ENCODE results near the gene ANKRD12. TPM values are rescaled to one million over a fixed set of nuclear protein-coding genes. Genes with fewer than 3 reads are reported as not detected.

ANKRD12 gene
- total and polyA plus RNA-seq, 4 donors = 2.7 to 59.7 (median 17.3) TPM

DNA sequence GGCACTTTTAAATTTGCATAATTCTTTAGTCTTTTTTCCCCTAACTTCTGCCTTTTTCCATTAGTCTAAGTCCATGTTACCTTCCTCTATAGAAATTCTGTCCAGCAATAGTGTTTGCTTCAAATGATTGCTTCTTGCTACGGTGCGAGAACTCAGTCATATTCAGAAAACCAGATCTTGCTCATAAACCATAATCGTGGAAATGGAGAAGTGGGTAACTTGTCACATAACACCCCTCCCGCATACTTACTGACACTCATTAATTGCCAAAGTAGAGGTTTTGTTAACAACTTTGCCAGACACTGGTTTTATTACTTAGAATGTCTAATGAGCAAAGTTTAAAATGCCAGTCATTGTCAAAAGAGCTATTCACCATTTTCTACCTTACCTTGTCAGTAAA lies 103.7 kb downstream of the ANKRD12 start:
- Histone ChIP-seq H3K27me3 (ENCODE audit: control insufficient read depth in 4 of 4, insufficient read depth in 4 of 4, low read length in 3 of 4) (no peaks in the 10 kb centered on the region), H3K36me3 (ENCODE audit: control insufficient read depth in 4 of 4, insufficient read depth in 3 of 4, low read depth in 1 of 4, low read length in 3 of 4) (peaks cover 4 to 26% (median 6%) of the 10 kb centered on the region in 4 donors)

DNA sequence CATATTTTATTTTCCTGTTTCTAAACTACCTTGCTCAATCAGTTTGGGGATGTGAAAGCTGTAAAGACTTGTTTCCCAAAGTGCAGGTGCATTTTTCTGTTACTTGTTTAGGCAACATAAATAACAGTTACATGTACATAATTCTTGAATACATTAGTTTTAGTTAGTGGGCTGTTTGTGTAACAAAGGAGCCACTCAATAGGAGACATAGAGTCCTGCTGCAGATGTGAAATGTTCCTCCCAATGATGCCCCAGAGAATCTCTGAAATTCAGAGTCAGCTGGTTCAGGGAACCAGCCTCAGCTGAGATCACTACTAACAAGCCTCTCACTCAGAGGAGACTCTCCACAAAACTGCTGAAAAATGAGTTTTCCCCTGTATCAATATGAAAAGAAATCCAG lies 106.4 kb downstream of the ANKRD12 start:
- TF ChIP-seq HNF4A (conservative IDR thresholded peaks at IDR 0.05) (no peak), HNF4G (IDR thresholded peaks at IDR 0.05) (no peak), TAF1 (conservative IDR thresholded peaks at IDR 0.05) (no peak), RXRA (IDR thresholded peaks at IDR 0.05) (no peak), SP1 (IDR thresholded peaks at IDR 0.05) (no peak), JUND (IDR thresholded peaks at IDR 0.05) (no peak), NR2F2 (IDR thresholded peaks at IDR 0.05) (no peak), FOXA2 (IDR thresholded peaks at IDR 0.05) (no peak), GABPA (IDR thresholded peaks at IDR 0.05 in 1 of 2, conservative IDR thresholded peaks at IDR 0.05 in 1 of 2) (no peak)
- TF ChIP-seq, protein P1, sequence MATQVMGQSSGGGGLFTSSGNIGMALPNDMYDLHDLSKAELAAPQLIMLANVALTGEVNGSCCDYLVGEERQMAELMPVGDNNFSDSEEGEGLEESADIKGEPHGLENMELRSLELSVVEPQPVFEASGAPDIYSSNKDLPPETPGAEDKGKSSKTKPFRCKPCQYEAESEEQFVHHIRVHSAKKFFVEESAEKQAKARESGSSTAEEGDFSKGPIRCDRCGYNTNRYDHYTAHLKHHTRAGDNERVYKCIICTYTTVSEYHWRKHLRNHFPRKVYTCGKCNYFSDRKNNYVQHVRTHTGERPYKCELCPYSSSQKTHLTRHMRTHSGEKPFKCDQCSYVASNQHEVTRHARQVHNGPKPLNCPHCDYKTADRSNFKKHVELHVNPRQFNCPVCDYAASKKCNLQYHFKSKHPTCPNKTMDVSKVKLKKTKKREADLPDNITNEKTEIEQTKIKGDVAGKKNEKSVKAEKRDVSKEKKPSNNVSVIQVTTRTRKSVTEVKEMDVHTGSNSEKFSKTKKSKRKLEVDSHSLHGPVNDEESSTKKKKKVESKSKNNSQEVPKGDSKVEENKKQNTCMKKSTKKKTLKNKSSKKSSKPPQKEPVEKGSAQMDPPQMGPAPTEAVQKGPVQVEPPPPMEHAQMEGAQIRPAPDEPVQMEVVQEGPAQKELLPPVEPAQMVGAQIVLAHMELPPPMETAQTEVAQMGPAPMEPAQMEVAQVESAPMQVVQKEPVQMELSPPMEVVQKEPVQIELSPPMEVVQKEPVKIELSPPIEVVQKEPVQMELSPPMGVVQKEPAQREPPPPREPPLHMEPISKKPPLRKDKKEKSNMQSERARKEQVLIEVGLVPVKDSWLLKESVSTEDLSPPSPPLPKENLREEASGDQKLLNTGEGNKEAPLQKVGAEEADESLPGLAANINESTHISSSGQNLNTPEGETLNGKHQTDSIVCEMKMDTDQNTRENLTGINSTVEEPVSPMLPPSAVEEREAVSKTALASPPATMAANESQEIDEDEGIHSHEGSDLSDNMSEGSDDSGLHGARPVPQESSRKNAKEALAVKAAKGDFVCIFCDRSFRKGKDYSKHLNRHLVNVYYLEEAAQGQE (IDR thresholded peaks at IDR 0.05) = no peak
- TF ChIP-seq, protein P2, sequence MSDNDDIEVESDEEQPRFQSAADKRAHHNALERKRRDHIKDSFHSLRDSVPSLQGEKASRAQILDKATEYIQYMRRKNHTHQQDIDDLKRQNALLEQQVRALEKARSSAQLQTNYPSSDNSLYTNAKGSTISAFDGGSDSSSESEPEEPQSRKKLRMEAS (IDR thresholded peaks at IDR 0.05) = no peak
- TF ChIP-seq, protein P3, sequence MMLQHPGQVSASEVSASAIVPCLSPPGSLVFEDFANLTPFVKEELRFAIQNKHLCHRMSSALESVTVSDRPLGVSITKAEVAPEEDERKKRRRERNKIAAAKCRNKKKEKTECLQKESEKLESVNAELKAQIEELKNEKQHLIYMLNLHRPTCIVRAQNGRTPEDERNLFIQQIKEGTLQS (IDR thresholded peaks at IDR 0.05) = no peak
- H3K27me3 ChIP-seq (ENCODE audit: control insufficient read depth in 4 of 4, insufficient read depth in 4 of 4, low read length in 3 of 4) = no peaks in the 10 kb centered on the region
- peaks cover 0 to 3% (median 0%) of the 10 kb centered on the region in 4 donors for H3K4me1 ChIP-seq (ENCODE audit: control insufficient read depth in 4 of 4, insufficient read depth in 4 of 4, low read length in 3 of 4)
- peaks cover 2 to 15% (median 5%) of the 10 kb centered on the region in 4 donors for H3K36me3 ChIP-seq (ENCODE audit: control insufficient read depth in 4 of 4, insufficient read depth in 3 of 4, low read depth in 1 of 4, low read length in 3 of 4)
- no peak for DNase-seq (ENCODE audit: low spot score)
- H3K9ac ChIP-seq (ENCODE audit: low read depth in 1 of 2, low read length in 2 of 2) = no peak overlapping the region
- H3K9me3 ChIP-seq (ENCODE audit: control insufficient read depth in 4 of 4, low read length in 3 of 4) = no peaks in the 10 kb centered on the region
- no peak overlapping the region for H3K27ac ChIP-seq (ENCODE audit: low read depth in 1 of 2, low read length in 2 of 2)
- H3K4me3 ChIP-seq (ENCODE audit: low read depth in 1 of 3, low read length in 3 of 3) = no peak overlapping the region

More for the DNA sequence above, 103.7 kb downstream of the ANKRD12 start:
- Histone ChIP-seq H3K4me1 (ENCODE audit: control insufficient read depth in 4 of 4, insufficient read depth in 4 of 4, low read length in 3 of 4) (peaks cover 0 to 3% (median 0%) of the 10 kb centered on the region in 4 donors), H3K4me3 (ENCODE audit: low read depth in 1 of 3, low read length in 3 of 3) (no peak overlapping the region), H3K9me3 (ENCODE audit: control insufficient read depth in 4 of 4, low read length in 3 of 4) (no peaks in the 10 kb centered on the region), H3K9ac (ENCODE audit: low read depth in 1 of 2, low read length in 2 of 2) (no peak overlapping the region), H3K27ac (ENCODE audit: low read depth in 1 of 2, low read length in 2 of 2) (no peak overlapping the region)
- WGBS = 85% methylated on average over 4 of the region's 4 CpGs
- DNase-seq (ENCODE audit: low spot score) = no peak
- TF ChIP-seq FOXA2 (IDR thresholded peaks at IDR 0.05) (no peak), TAF1 (conservative IDR thresholded peaks at IDR 0.05) (no peak), RXRA (IDR thresholded peaks at IDR 0.05) (no peak)
- TF ChIP-seq, protein P4, sequence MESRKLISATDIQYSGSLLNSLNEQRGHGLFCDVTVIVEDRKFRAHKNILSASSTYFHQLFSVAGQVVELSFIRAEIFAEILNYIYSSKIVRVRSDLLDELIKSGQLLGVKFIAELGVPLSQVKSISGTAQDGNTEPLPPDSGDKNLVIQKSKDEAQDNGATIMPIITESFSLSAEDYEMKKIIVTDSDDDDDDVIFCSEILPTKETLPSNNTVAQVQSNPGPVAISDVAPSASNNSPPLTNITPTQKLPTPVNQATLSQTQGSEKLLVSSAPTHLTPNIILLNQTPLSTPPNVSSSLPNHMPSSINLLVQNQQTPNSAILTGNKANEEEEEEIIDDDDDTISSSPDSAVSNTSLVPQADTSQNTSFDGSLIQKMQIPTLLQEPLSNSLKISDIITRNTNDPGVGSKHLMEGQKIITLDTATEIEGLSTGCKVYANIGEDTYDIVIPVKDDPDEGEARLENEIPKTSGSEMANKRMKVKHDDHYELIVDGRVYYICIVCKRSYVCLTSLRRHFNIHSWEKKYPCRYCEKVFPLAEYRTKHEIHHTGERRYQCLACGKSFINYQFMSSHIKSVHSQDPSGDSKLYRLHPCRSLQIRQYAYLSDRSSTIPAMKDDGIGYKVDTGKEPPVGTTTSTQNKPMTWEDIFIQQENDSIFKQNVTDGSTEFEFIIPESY (IDR thresholded peaks at IDR 0.05) = no peak
- TF ChIP-seq, protein P1 (IDR thresholded peaks at IDR 0.05) = no peak
- TF ChIP-seq, protein P5, sequence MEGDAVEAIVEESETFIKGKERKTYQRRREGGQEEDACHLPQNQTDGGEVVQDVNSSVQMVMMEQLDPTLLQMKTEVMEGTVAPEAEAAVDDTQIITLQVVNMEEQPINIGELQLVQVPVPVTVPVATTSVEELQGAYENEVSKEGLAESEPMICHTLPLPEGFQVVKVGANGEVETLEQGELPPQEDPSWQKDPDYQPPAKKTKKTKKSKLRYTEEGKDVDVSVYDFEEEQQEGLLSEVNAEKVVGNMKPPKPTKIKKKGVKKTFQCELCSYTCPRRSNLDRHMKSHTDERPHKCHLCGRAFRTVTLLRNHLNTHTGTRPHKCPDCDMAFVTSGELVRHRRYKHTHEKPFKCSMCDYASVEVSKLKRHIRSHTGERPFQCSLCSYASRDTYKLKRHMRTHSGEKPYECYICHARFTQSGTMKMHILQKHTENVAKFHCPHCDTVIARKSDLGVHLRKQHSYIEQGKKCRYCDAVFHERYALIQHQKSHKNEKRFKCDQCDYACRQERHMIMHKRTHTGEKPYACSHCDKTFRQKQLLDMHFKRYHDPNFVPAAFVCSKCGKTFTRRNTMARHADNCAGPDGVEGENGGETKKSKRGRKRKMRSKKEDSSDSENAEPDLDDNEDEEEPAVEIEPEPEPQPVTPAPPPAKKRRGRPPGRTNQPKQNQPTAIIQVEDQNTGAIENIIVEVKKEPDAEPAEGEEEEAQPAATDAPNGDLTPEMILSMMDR (IDR thresholded peaks at IDR 0.05; ENCODE audit: low read depth, low read length, missing input control) = no peak

Data from liver (tissue), 9 donors.